Activated T-cell treated with anti-CD3 and anti-CD28 coated beads, Interleukin-2, amount 50 U/mL, for 48 hours (primary cell): ENCODE results near the gene TMED9.
"Not testable (repeated sequence)": the region's sequence is repeated elsewhere in the genome, so short reads cannot be mapped to it uniquely, and the experiment has no call there.

Source experiments
- DNase-seq, 2 experiments: peaks; one replicate each; pipeline ENCODE4 v3.0.0-alpha.2; 2020

TMED9 gene

GRCh38 chr5:177592010-177592834, at the start of gene TMED9:
Gene TMED9, plus strand, starts transcription at chr5:177592203. Its CDS starts 12 bp downstream, at chr5:177592215.
- DNase-seq, result peak; percentile 91 to 94

GRCh38 chr5:177542816-177543465, 49.1 kb upstream of the TMED9 start:
- DNase-seq, result no peak

- DNase-seq, result no peak
Observed at GRCh38 chr5:177545487-177546257, 46.3 kb upstream of the TMED9 start.

GRCh38 chr5:177546258-177546741, 45.7 kb upstream of the TMED9 start:
- DNase-seq, result no peak

GRCh38 chr5:177547736-177548135, 44.3 kb upstream of the TMED9 start:
- no peak for DNase-seq

GRCh38 chr5:177548495-177548894, 43.5 kb upstream of the TMED9 start:
- DNase-seq, result no peak

GRCh38 chr5:177550122-177550521, 41.9 kb upstream of the TMED9 start:
- no peak for DNase-seq

- no peak for DNase-seq
Observed at GRCh38 chr5:177552839-177553455, 39.1 kb upstream of the TMED9 start.

- peak; percentile 60 to 70 for DNase-seq
Observed at GRCh38 chr5:177553671-177554429, 38.2 kb upstream of the TMED9 start.

GRCh38 chr5:177554474-177555111, 37.4 kb upstream of the TMED9 start, which contains the start of gene FAM193B:
Gene FAM193B, minus strand, starts transcription at chr5:177554563. Its CDS starts 105 bp downstream, at chr5:177554458.
- DNase-seq, result peak; percentile 98 to 99

GRCh38 chr5:177555228-177555627, 36.8 kb upstream of the TMED9 start:
- DNase-seq, result no peak

- no peak for DNase-seq
Observed at GRCh38 chr5:177555665-177556064, 36.3 kb upstream of the TMED9 start.

- DNase-seq, result no peak
Observed at GRCh38 chr5:177557041-177557647, 34.9 kb upstream of the TMED9 start.

GRCh38 chr5:177557796-177558195, 34.2 kb upstream of the TMED9 start:
- no peak for DNase-seq

- DNase-seq, result not testable (repeated sequence)
Observed at GRCh38 chr5:177559446-177559941, 32.5 kb upstream of the TMED9 start.

- no peak for DNase-seq
Observed at GRCh38 chr5:177565046-177565445, 27.0 kb upstream of the TMED9 start.

GRCh38 chr5:177568326-177568725, 23.7 kb upstream of the TMED9 start:
- DNase-seq, result no peak

- DNase-seq, result no peak
Observed at GRCh38 chr5:177569894-177570293, 22.1 kb upstream of the TMED9 start.

GRCh38 chr5:177575488-177575887, 16.5 kb upstream of the TMED9 start:
- no peak for DNase-seq

GRCh38 chr5:177576169-177576568, 15.8 kb upstream of the TMED9 start:
- no peak for DNase-seq

- DNase-seq, result no peak
Observed at GRCh38 chr5:177578316-177578715, 13.7 kb upstream of the TMED9 start.
